Measurements from ENCODE around the gene YIPF1.
"Not testable (repeated sequence)": the region's sequence is repeated elsewhere in the genome, so short reads cannot be mapped to it uniquely, and the experiment has no call there.

Gene YIPF1

DNA sequence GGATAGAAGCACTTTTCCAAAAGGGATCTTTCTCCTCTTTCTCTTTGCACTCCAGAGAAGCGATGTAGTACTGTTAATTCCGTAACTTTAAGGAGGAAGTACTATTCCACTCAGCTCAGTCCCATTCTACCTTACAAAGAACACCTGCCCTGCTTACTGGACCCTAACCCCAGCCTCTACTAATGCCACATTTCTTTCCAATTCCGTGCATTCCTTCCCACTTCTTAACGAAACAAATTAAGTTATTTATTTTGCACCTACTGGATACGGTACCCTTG, 52.0 kb downstream of the YIPF1 start:
- DNase-seq, result no peak

GRCh38 chr1:53835491-53835890, 54.1 kb downstream of the YIPF1 start:
- no peak for DNase-seq

DNA sequence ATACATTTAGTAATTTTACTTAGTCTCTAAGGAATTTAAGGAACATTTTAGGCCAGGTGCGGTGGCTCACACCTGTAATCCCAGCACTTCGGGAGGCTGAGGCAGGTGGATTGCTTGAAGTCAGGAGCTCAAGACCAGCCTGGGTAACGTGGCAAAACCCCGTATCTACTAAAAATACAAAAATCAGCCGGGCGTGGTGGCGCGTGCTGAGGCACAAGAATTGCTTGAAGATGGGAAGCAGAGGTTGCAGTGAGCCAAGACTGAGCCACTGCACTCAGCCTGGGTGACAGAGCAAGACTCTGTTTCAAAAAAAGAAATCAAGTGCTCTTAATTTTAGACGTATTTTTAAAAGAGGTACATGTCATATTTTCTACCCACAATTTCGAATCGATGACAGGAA, 54.8 kb downstream of the YIPF1 start:
- DNase-seq, result no peak

DNA sequence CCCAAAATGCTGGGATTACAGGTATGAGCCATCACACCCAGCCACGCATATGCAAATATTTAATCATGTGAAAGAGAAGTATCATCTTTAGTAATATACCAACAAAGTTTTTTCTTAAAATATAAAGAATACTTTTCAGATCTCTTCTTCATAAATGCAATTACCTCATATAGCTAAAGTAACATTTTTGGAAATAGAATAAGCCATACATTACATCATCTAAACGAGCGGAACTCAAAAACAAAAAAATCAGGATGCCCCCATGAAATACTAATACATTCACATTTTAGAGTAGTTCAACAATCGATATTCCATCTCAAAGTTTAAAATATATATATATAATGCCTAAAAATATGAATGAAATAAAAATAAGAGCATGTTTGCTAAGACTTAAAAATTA, 56.2 kb downstream of the YIPF1 start:
- no peak for DNase-seq

DNA sequence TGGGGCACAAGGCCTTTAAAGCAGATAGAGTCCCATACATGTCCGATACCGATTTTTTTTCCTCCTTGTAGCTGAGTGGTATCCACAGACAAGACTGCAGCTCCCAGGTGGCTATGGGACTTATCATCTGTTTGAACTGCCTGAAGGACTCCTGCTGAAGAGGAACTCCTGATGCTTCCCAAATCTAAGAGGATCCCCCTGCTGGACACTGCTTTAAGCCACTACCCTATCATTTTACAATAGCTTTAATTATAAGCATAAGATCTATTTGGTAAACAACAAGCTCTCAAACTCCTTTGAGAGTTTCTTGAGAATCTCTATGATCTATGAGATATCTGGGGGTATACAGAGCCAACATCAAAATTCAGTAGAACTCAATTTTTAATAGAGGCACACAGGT, 63.2 kb downstream of the YIPF1 start:
- DNase-seq, result no peak

DNA sequence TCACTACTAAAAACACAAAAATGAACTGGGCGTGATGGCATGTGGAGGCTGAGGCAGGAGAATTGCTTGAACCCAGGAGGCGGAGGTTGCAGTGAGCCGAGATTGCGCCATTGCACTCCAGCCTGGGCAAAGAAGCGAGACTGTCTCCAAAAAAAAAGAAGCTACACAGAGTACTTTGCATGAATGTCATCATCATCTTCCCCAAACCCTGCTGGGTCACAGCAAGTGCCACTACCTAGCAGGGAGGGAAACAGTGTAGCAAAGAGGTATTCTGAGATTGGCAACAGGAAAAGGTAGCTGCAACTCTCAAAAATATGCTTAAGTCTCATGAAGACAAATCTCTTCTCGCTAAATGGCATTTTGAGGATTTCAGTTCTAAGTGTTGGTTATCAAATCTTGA, 64.3 kb downstream of the YIPF1 start:
- DNase-seq, result no peak

DNA sequence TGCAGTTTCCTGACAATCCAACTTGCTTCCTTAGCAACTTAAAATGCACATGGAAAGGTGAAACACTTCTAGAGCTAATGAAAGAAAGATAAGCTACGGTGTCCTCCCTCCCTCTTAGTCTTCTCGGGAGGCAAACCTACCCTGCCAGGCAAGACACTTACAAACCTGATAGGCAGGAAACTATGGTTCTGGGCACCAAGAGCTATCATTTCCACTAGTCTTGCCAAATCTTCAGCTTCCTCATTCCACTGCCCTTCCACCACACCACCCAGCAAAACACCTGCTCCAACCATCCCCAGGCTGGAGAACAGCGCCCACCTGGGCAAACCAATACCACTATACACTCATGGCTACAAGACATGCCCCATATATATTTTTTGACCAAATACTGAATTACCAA, 66.7 kb downstream of the YIPF1 start:
- no peak for DNase-seq

GRCh38 chr1:53821380-53821779, 68.2 kb downstream of the YIPF1 start:
- DNase-seq, result no peak

GRCh38 chr1:53819387-53819786, 70.2 kb downstream of the YIPF1 start:
- no peak for DNase-seq

DNA sequence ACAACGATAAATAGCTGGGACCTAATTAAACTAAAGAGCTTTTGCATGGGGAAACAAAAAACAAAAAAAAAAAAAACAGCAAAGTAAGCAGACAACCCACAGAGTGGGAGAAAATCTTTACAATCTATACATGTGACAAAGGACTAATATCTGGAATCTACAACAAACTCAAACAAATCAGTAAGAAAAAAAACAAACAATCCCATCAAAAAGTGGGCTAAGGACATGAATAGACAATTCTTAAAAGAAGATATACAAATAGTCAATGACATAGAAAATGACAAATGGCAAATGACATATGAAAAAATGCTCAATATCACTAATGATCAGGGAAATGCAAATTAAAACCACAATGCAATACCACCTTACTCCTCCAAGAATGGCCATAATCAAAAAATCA, 73.0 kb downstream of the YIPF1 start:
- not testable (repeated sequence) for DNase-seq

DNA sequence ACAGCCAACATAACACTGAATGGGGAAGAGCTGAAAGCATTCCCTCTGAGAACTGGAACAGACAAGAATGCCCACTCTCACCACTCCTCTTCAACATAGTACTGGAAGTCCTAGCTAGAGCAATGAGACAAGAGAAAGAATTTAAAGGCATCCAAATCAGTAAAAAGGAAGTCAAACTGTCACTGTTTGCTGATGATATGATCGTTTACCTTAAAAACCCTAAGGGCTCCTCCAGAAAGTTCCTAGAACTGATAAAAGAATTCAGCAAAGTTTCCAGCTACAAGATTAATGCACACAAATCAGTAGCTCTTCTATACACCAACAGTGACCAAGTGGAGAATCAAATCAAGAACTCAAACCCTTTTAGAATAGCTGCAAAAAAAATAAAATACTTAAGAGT, 74.1 kb downstream of the YIPF1 start:
- not testable (repeated sequence) for DNase-seq

- no peak for DNase-seq
Measured at GRCh38 chr1:53811414-53811851, 78.2 kb downstream of the YIPF1 start.

DNA sequence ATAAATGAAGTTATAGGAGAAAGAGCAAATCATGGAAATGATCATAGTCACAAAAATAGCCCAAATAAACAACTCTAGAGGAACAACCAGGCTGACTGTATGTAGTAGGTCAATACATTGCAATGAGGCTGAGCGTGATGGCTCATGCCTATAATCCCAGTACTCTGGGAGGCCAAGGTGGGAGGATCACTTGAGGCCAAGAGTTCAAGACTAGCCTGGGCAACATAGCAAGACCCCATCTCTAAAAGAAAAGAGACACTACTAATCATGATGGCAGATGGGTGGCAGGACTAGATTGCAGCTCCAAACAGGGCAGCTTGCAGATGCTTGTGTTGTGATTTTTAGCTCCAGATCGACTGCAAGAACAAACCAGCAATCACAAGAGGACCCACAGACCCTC, 79.1 kb downstream of the YIPF1 start:
- DNase-seq, result no peak

DNA sequence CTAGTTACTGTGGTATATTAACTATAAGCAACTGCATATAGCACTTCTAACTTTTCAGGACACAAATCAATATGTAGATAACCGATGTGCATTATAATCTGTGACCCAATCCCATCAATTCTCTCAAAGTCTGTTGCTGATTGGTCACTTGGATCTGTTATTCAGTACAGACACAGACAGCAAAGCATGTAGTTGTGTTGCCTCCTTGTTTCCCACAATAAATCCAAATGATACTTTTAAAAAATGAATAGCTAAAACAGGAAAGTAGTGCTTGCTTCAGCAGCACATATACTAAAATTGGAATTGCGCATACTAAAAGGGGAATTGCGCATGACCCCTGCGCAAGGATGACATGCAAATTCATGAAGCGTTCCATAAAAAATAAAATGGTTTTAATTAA, 79.6 kb downstream of the YIPF1 start:
- DNase-seq, result no peak

GRCh38 chr1:53807916-53808315, 81.7 kb downstream of the YIPF1 start:
- DNase-seq, result no peak

DNA sequence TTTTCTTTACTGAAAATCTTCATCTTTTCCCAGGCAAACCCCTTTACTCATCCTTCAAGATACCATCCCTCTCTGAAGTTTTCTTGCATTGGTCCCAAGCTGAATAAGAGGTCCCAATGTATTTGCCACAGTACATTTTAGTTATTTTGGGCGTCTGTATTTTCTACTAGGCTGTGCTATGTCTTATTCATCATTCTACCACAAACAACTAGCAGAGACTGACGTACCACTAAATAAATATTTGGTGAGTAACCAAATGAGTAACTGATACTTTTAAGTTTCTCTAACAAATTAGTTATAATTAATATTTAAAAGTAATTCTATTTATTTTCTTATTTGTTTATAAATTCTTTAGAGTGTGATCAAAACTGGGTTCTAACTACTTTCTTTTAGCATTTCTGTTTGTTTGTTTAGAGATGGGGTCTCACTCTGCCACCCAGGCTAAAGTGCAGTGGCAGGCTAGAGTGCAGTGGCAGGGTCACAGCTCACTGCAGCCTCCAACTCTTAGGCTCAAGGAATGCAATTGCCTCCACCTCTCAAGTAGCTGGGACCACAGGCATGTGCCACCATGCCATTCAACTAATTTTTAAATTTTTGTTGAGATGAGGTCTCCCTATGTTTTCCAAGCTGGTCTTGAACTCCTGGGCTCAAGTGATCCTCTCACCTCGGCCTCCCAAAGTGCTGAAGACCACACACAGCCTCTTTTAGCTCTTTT, 84.6 kb downstream of the YIPF1 start:
- no peak for DNase-seq

DNA sequence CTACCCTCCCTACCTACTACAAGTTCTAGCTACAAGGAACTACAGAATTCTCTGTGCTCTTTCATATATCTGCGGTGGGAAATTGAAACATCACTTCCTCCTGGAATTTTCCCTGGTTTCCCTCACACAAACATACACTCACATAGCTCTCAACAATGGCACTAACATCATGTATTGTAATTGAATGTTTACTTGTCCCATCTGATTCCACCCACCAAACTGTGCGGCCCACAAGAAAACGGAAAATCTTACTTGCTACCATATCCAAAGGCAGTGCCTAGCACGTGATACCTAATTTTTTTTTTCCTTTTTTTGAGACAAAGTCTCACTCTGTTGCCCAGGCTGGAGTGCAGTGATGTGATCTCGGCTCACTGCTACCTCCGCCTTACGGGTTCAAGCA, 85.4 kb downstream of the YIPF1 start:
- no peak for DNase-seq
